Measurements from ENCODE around the gene FAM131B.
A peak's percentile ranks its signal among the peaks of the same experiment; 100 is the strongest.

FAM131B gene

GRCh38 chr7:143380260-143380645 is 17.7 kb upstream of the FAM131B start:
- Histone ChIP-seq H3K4me1 (ENCODE audit: control insufficient read depth, insufficient read depth, low read length) (peaks cover 44% of the 10 kb centered on the region), H3K9ac (ENCODE audit: low read length) (peak overlapping the region; percentile 96), H3K27me3 (replicated peaks; ENCODE audit: control insufficient read depth, insufficient read depth, low read length) (no peaks in the 10 kb centered on the region), H3K9me3 (ENCODE audit: control insufficient read depth, low read length) (no peaks in the 10 kb centered on the region), H3K4me3 (ENCODE audit: low read length) (peak overlapping the region; percentile 86), H3K36me3 (ENCODE audit: control insufficient read depth, insufficient read depth, low read length, severe bottlenecking) (peaks cover 11% of the 10 kb centered on the region)
- DNase-seq (ENCODE audit: low read depth) = peak; percentile 94

- Histone ChIP-seq H3K4me1 (ENCODE audit: control insufficient read depth, insufficient read depth, low read length) (peaks cover 38% of the 10 kb centered on the region), H3K4me3 (ENCODE audit: low read length) (peak overlapping the region; percentile 86), H3K27me3 (replicated peaks; ENCODE audit: control insufficient read depth, insufficient read depth, low read length) (no peaks in the 10 kb centered on the region), H3K36me3 (ENCODE audit: control insufficient read depth, insufficient read depth, low read length, severe bottlenecking) (peaks cover 11% of the 10 kb centered on the region), H3K9ac (ENCODE audit: low read length) (peak overlapping the region; percentile 96), H3K9me3 (ENCODE audit: control insufficient read depth, low read length) (no peaks in the 10 kb centered on the region)
- no peak for DNase-seq (ENCODE audit: low read depth)
Observed at GRCh38 chr7:143379611-143380259, 17.2 kb upstream of the FAM131B start.

- DNase-seq (ENCODE audit: low read depth) = no peak
- peaks cover 16% of the 10 kb centered on the region for H3K4me1 ChIP-seq (ENCODE audit: control insufficient read depth, insufficient read depth, low read length)
- no peaks in the 10 kb centered on the region for H3K27me3 ChIP-seq (replicated peaks; ENCODE audit: control insufficient read depth, insufficient read depth, low read length)
- no peaks in the 10 kb centered on the region for H3K9me3 ChIP-seq (ENCODE audit: control insufficient read depth, low read length)
- no peak overlapping the region for H3K4me3 ChIP-seq (ENCODE audit: low read length)
- H3K9ac ChIP-seq (ENCODE audit: low read length) = no peak overlapping the region
- no peaks in the 10 kb centered on the region for H3K36me3 ChIP-seq (ENCODE audit: control insufficient read depth, insufficient read depth, low read length, severe bottlenecking)
Observed at GRCh38 chr7:143376396-143376795, 13.9 kb upstream of the FAM131B start.

GRCh38 chr7:143375298-143376034 is 13.0 kb upstream of the FAM131B start:
- no peaks in the 10 kb centered on the region for H3K36me3 ChIP-seq (ENCODE audit: control insufficient read depth, insufficient read depth, low read length, severe bottlenecking)
- peaks cover 16% of the 10 kb centered on the region for H3K4me1 ChIP-seq (ENCODE audit: control insufficient read depth, insufficient read depth, low read length)
- no peak overlapping the region for H3K9ac ChIP-seq (ENCODE audit: low read length)
- no peaks in the 10 kb centered on the region for H3K9me3 ChIP-seq (ENCODE audit: control insufficient read depth, low read length)
- no peaks in the 10 kb centered on the region for H3K27me3 ChIP-seq (replicated peaks; ENCODE audit: control insufficient read depth, insufficient read depth, low read length)
- no peak for DNase-seq (ENCODE audit: low read depth)
- H3K4me3 ChIP-seq (ENCODE audit: low read length) = no peak overlapping the region

GRCh38 chr7:143374561-143374960 is 12.0 kb upstream of the FAM131B start:
- H3K27me3 ChIP-seq (replicated peaks; ENCODE audit: control insufficient read depth, insufficient read depth, low read length) = no peaks in the 10 kb centered on the region
- H3K9me3 ChIP-seq (ENCODE audit: control insufficient read depth, low read length) = no peaks in the 10 kb centered on the region
- H3K4me1 ChIP-seq (ENCODE audit: control insufficient read depth, insufficient read depth, low read length) = peaks cover 11% of the 10 kb centered on the region
- H3K9ac ChIP-seq (ENCODE audit: low read length) = no peak overlapping the region
- no peak overlapping the region for H3K4me3 ChIP-seq (ENCODE audit: low read length)
- no peak for DNase-seq (ENCODE audit: low read depth)
- H3K36me3 ChIP-seq (ENCODE audit: control insufficient read depth, insufficient read depth, low read length, severe bottlenecking) = no peaks in the 10 kb centered on the region

GRCh38 chr7:143373255-143373794 is 10.8 kb upstream of the FAM131B start:
- Histone ChIP-seq H3K9me3 (ENCODE audit: control insufficient read depth, low read length) (no peaks in the 10 kb centered on the region), H3K36me3 (ENCODE audit: control insufficient read depth, insufficient read depth, low read length, severe bottlenecking) (no peaks in the 10 kb centered on the region), H3K27me3 (replicated peaks; ENCODE audit: control insufficient read depth, insufficient read depth, low read length) (no peaks in the 10 kb centered on the region), H3K4me3 (ENCODE audit: low read length) (no peak overlapping the region), H3K9ac (ENCODE audit: low read length) (no peak overlapping the region), H3K4me1 (ENCODE audit: control insufficient read depth, insufficient read depth, low read length) (no peaks in the 10 kb centered on the region)
- DNase-seq (ENCODE audit: low read depth) = no peak

GRCh38 chr7:143372070-143372469 is 9.6 kb upstream of the FAM131B start:
- Histone ChIP-seq H3K27me3 (replicated peaks; ENCODE audit: control insufficient read depth, insufficient read depth, low read length) (no peaks in the 10 kb centered on the region), H3K9ac (ENCODE audit: low read length) (no peak overlapping the region), H3K36me3 (ENCODE audit: control insufficient read depth, insufficient read depth, low read length, severe bottlenecking) (no peaks in the 10 kb centered on the region), H3K9me3 (ENCODE audit: control insufficient read depth, low read length) (no peaks in the 10 kb centered on the region), H3K4me3 (ENCODE audit: low read length) (no peak overlapping the region), H3K4me1 (ENCODE audit: control insufficient read depth, insufficient read depth, low read length) (no peaks in the 10 kb centered on the region)
- no peak for DNase-seq (ENCODE audit: low read depth)

- DNase-seq (ENCODE audit: low read depth) = no peak
- no peak overlapping the region for H3K4me3 ChIP-seq (ENCODE audit: low read length)
- H3K36me3 ChIP-seq (ENCODE audit: control insufficient read depth, insufficient read depth, low read length, severe bottlenecking) = no peaks in the 10 kb centered on the region
- H3K9ac ChIP-seq (ENCODE audit: low read length) = no peak overlapping the region
- H3K27me3 ChIP-seq (replicated peaks; ENCODE audit: control insufficient read depth, insufficient read depth, low read length) = no peaks in the 10 kb centered on the region
- no peaks in the 10 kb centered on the region for H3K4me1 ChIP-seq (ENCODE audit: control insufficient read depth, insufficient read depth, low read length)
- no peaks in the 10 kb centered on the region for H3K9me3 ChIP-seq (ENCODE audit: control insufficient read depth, low read length)
Observed at GRCh38 chr7:143369678-143370651, 7.5 kb upstream of the FAM131B start.

- no peak overlapping the region for H3K4me3 ChIP-seq (ENCODE audit: low read length)
- DNase-seq (ENCODE audit: low read depth) = no peak
- H3K36me3 ChIP-seq (ENCODE audit: control insufficient read depth, insufficient read depth, low read length, severe bottlenecking) = no peaks in the 10 kb centered on the region
- no peaks in the 10 kb centered on the region for H3K9me3 ChIP-seq (ENCODE audit: control insufficient read depth, low read length)
- peaks cover 3% of the 10 kb centered on the region for H3K27me3 ChIP-seq (replicated peaks; ENCODE audit: control insufficient read depth, insufficient read depth, low read length)
- H3K4me1 ChIP-seq (ENCODE audit: control insufficient read depth, insufficient read depth, low read length) = no peaks in the 10 kb centered on the region
- H3K9ac ChIP-seq (ENCODE audit: low read length) = no peak overlapping the region
Observed at GRCh38 chr7:143368387-143368786, 5.9 kb upstream of the FAM131B start.

GRCh38 chr7:143367972-143368371 is 5.5 kb upstream of the FAM131B start:
- peaks cover 7% of the 10 kb centered on the region for H3K27me3 ChIP-seq (replicated peaks; ENCODE audit: control insufficient read depth, insufficient read depth, low read length)
- DNase-seq (ENCODE audit: low read depth) = no peak
- H3K36me3 ChIP-seq (ENCODE audit: control insufficient read depth, insufficient read depth, low read length, severe bottlenecking) = no peaks in the 10 kb centered on the region
- H3K9me3 ChIP-seq (ENCODE audit: control insufficient read depth, low read length) = no peaks in the 10 kb centered on the region
- H3K4me3 ChIP-seq (ENCODE audit: low read length) = no peak overlapping the region
- no peak overlapping the region for H3K9ac ChIP-seq (ENCODE audit: low read length)
- no peaks in the 10 kb centered on the region for H3K4me1 ChIP-seq (ENCODE audit: control insufficient read depth, insufficient read depth, low read length)

Data from adipocyte (in vitro differentiated cells).